K562 (cell line): Measurements from ENCODE around the gene PSMA8. TPM values are rescaled to one million over a fixed set of nuclear protein-coding genes. Genes with fewer than 3 reads are reported as not detected.

Experiments
- ATAC-seq: fragments of 200-7000 bp; cut with Tn5 transposase; 3 replicates; pipeline ENCODE4 v1.9.1; 2020; ENCODE audit warnings: moderate library complexity
- BruUV-seq: library from RNA; stranded (reverse); fragments of 400-500 nt; replicated peaks from 2 replicates; lab custom pipeline; 2021; lab: Mats Ljungman, UMichigan
- CTCF ChIA-PET: fragments of 300-600 bp; formaldehyde crosslinking; extraction: SDS; loops from one replicate; lab custom pipeline; 2021; ENCODE audit warnings: low intra/inter-chr PET ratio; lab: Yijun Ruan, JAX
- POLR2A ChIA-PET: fragments of 300-600, 350-650 bp; sonication (Branson Sonifier 250); formaldehyde crosslinking; extraction: SDS; loops from one replicate; lab custom pipeline; 2021; ENCODE audit warnings: antibody characterized with exemption, inconsistent platforms; lab: Yijun Ruan, JAX
- DNase-seq, 4 experiments: peaks; one replicate each; pipeline versions ENCODE4 v3.0.0 to v3.0.0-alpha.2; 2011 to 2018; ENCODE audit warnings: low spot score in 3 of 4, mixed read lengths in 3 of 4; ENCODE audit errors: extremely low read depth in 1 of 4
- FAIRE-seq: peaks from 2 replicates; lab custom pipeline; 2011; peaks lifted over from hg19 to GRCh38; lab: Jason Lieb, UNC
- H2AFZ ChIP-seq: 2 replicates; pipeline ENCODE4 v1.6.0; 2011; ENCODE audit warnings: low read depth, low read length, control low read depth, inconsistent platforms
- H3K27ac ChIP-seq: fragments of 200-600 bp; 3 replicates; pipeline ENCODE4 v1.8.0; 2011; ENCODE audit warnings: low read depth, mild to moderate bottlenecking, control low read depth, inconsistent platforms, low read length, moderate library complexity, mixed read lengths; ENCODE audit errors: extremely low read depth
- H3K27me3 ChIP-seq, 2 experiments: fragments of 300-600 bp in 1 of 2; 2 replicates in 1 of 2; 3 replicates in 1 of 2; pipeline versions ENCODE4 v1.6.0 to v1.8.0; 2011; ENCODE audit warnings: inconsistent platforms in 2 of 2, low read length in 2 of 2, mild to moderate bottlenecking in 1 of 2, mixed read lengths in 1 of 2, moderate library complexity in 1 of 2; ENCODE audit not compliant: control insufficient read depth in 2 of 2, insufficient read depth in 2 of 2
- H3K36me3 ChIP-seq: fragments of 300-600 bp; 3 replicates; pipeline ENCODE4 v1.8.0; 2011; ENCODE audit warnings: mild to moderate bottlenecking, low read length, inconsistent platforms; ENCODE audit not compliant: control insufficient read depth, insufficient read depth
- H3K4me1 ChIP-seq, 2 experiments: fragments of 200-600 bp in 1 of 2; replicated peaks in 1 of 2; 2 replicates in 1 of 2; 3 replicates in 1 of 2; pipeline versions ENCODE4 v1.5.1 to v1.8.0; 2011; ENCODE audit warnings: inconsistent platforms in 2 of 2, low read length in 2 of 2, mild to moderate bottlenecking in 1 of 2, mixed read lengths in 1 of 2, moderate library complexity in 1 of 2; ENCODE audit not compliant: control insufficient read depth in 2 of 2, insufficient read depth in 2 of 2
- H3K4me2 ChIP-seq: 2 replicates; pipeline ENCODE4 v1.6.1; 2011; ENCODE audit warnings: low read length, control low read depth, inconsistent platforms, mixed read lengths; ENCODE audit not compliant: insufficient read depth
- H3K4me3 ChIP-seq: fragments of 200-600 bp; sonication (generic), shearing (Covaris generic); 2 replicates; pipeline ENCODE4 v1.5.1; 2016; ENCODE audit warnings: control low read depth, inconsistent platforms
- H3K79me2 ChIP-seq: fragments of 200-600 bp; 3 replicates; pipeline ENCODE4 v1.8.0; 2011; ENCODE audit warnings: low read length, inconsistent platforms; ENCODE audit not compliant: control insufficient read depth, insufficient read depth
- H3K9ac ChIP-seq, 2 experiments: 2 replicates each; pipeline versions ENCODE4 v1.6.0 to v1.6.1; 2011; ENCODE audit warnings: low read depth in 2 of 2, low read length in 2 of 2, control low read depth in 1 of 2, inconsistent platforms in 1 of 2, mild to moderate bottlenecking in 1 of 2, mixed read lengths in 1 of 2; ENCODE audit not compliant: insufficient read depth in 1 of 2
- H3K9me1 ChIP-seq: one replicate; pipeline ENCODE4 v1.6.0; 2011; ENCODE audit warnings: inconsistent platforms, mild to moderate bottlenecking, low read length, moderate library complexity; ENCODE audit not compliant: control insufficient read depth, insufficient read depth
- H3K9me3 ChIP-seq: replicated peaks from 2 replicates; pipeline ENCODE4 v1.5.1; 2011; ENCODE audit warnings: low read depth, low read length, inconsistent platforms; ENCODE audit not compliant: control insufficient read depth, insufficient read depth
- H4K20me1 ChIP-seq: replicated peaks from 2 replicates; pipeline ENCODE4 v1.6.1; 2011; ENCODE audit warnings: low read length, inconsistent platforms, mixed read lengths; ENCODE audit not compliant: control insufficient read depth, insufficient read depth
- GATAD2B ChIP-seq: fragments of 450-650 bp; IDR thresholded peaks from 2 replicates; pipeline ENCODE4 v1.6.1; 2017; ENCODE audit warnings: mild to moderate bottlenecking, borderline replicate concordance
- MLLT1 ChIP-seq, 2 experiments: fragments of 450-650 bp; IDR thresholded peaks; 2 replicates each; pipeline ENCODE4 v1.6.1; 2016
- MYC ChIP-seq, 2 experiments: fragments of 250-450 bp in 1 of 2; sonication (Bioruptor Pico) in 1 of 2; IDR thresholded peaks; 2 replicates each; pipeline versions ENCODE4 v1.5.1 to v1.6.1; 2012 to 2021; ENCODE audit warnings: low read depth in 2 of 2, borderline replicate concordance in 1 of 2, improper control_type of control experiment in 1 of 2, low read length in 1 of 2, mild to moderate bottlenecking in 1 of 2, moderate library complexity in 1 of 2
- TEAD2 ChIP-seq: fragments of 450-650 bp; IDR thresholded peaks from 2 replicates; pipeline ENCODE4 v1.6.1; 2016; ENCODE audit warnings: missing genetic modification characterization, control low read depth, missing compliant biosample characterization
- WGBS: fragments of 100-300 bp; shearing (Covaris generic); methylation state at CpG from one replicate; pipeline ENCODE4 v1.1.6; 2016; ENCODE audit warnings: low coverage, mixed read lengths; ENCODE audit not compliant: insufficient coverage; ENCODE audit errors: missing lambda C conversion rate; 5-methylcytosine and 5-hydroxymethylcytosine counted together
- in situ Hi-C: fragments of 300-500 bp; cut with MboI; formaldehyde crosslinking; loops from 4 replicates; pipeline ENCODE4 v1.15.0; 2018; ENCODE audit warnings: inconsistent platforms, mixed read lengths
- intact Hi-C: fragments of 100-400 bp; cut with micrococcal nuclease; formaldehyde crosslinking; loops from 2 replicates; pipeline ENCODE4 v1.14.2; 2022
- polyA plus RNA-seq, 8 experiments: library from polyadenylated mRNA; depleted of rRNA in 4 of 8; stranded (reverse) in 5 of 8; unstranded in 3 of 8; fragments of >200 nt; fragmentation: Nextera tagmentation in 2 of 8; fragmentation: Illumina TruSeq in 1 of 8; extraction: Ambion mirVana in 2 of 8; extraction: Trizol in 1 of 8; gene quantifications; 2 replicates each; pipeline versions ENCODE4 v1.2.1 to v1.2.3, GENCODE V29; 2011 to 2014; ENCODE audit warnings: inconsistent platforms in 1 of 8, missing spikeins in 1 of 8
- total RNA-seq, 7 experiments: library from RNA; depleted of rRNA in 6 of 7; stranded (reverse); fragments of >200 nt in 6 of 7; fragmentation: Illumina TruSeq in 2 of 7; extraction: Trizol in 2 of 7; gene quantifications; 2 replicates each; pipeline versions ENCODE4 v1.2.1 to v1.2.3, GENCODE V29; 2011 to 2021; ENCODE audit warnings: low replicate concordance in 1 of 7
- TF ChIP-seq, protein P1 (sequence below): fragments of 450-650 bp; IDR thresholded peaks from 2 replicates; pipeline ENCODE4 v1.6.1; 2016; ENCODE audit warnings: antibody characterized with exemption

Gene PSMA8
- total and polyA plus RNA-seq, 9 of the 15 experiments (the other 6 are each of a cell fraction or from before 2014, with no cell fraction given): not detected

- Histone ChIP-seq H3K9me3 (no peaks in the 10 kb centered on the region), H3K9me1 (no peaks in the 10 kb centered on the region), H3K27me3 (peaks cover 0 to 2% of the 10 kb centered on the region in 2 experiments; a peak in 1 of 5 replicates), H3K36me3 (peaks cover 6% of the 10 kb centered on the region; the same call in 2 of the 3 replicates), H3K9ac (peak overlapping the region; percentile 8 to 88; a peak in 2 of 4 replicates), H3K4me2 (peak overlapping the region; percentile 93), H2AFZ (no peak overlapping the region), H4K20me1 (no peaks in the 10 kb centered on the region), H3K27ac (peak overlapping the region; percentile 86; the same call in 2 of the 3 replicates), H3K4me3 (peak overlapping the region; percentile 92), H3K4me1 (peaks cover 10 to 32% of the 10 kb centered on the region in 2 experiments; a peak in 4 of 5 replicates), H3K79me2 (peaks cover 67% of the 10 kb centered on the region)
- 15% methylated on average over 6 of the region's 6 CpGs for WGBS
- TF ChIP-seq GATAD2B (0 out of 2 replicates have a peak, but pooled peaks have one; percentile 18), TEAD2 (tag) (no peak), MLLT1 (IDR thresholded peaks at IDR 0.05) (no peak), MYC (IDR thresholded peaks at IDR 0.05; ENCODE audit: low read depth, low read length) (0 out of 2 replicates have a peak, but pooled peaks have one; percentile 20), MYC (CRISPR knock-in tag; IDR thresholded peaks at IDR 0.05; ENCODE audit: borderline replicate concordance, low read depth) (no peak)
- TF ChIP-seq, protein P1, sequence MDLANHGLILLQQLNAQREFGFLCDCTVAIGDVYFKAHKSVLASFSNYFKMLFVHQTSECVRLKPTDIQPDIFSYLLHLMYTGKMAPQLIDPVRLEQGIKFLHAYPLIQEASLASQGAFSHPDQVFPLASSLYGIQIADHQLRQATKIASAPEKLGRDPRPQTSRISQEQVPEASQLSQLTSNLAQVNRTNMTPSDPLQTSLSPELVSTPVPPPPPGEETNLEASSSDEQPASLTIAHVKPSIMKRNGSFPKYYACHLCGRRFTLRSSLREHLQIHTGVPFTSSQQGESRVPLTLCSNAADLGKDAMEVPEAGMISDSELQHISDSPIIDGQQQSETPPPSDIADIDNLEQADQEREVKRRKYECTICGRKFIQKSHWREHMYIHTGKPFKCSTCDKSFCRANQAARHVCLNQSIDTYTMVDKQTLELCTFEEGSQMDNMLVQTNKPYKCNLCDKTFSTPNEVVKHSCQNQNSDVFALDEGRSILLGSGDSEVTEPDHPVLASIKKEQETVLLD: no peak
- ChIA-PET POLR2A (no interaction called here), CTCF (no interaction called here)
- FAIRE-seq (no peak), ATAC-seq (peak; percentile 28), DNase-seq (peak in 2 of 4 experiments; percentile 29 to 72)
- intact Hi-C loops (loop anchor here (5.0 kb wide), 2 partner anchors 44 to 69 kb away; no protein-coding TSS in a partner anchor), in situ Hi-C loops (no loop called here)
- BruUV-seq: no TSS peak
Measured at GRCh38 chr18:26228562-26229260, 95.0 kb downstream of the PSMA8 start.
